ENCODE measurements around the gene SPG7. TPM values are rescaled to one million over a fixed set of nuclear protein-coding genes. Genes with fewer than 3 reads are reported as not detected.

Gene SPG7
- total RNA-seq, 1 donor from 2014 or later, result 98.8 TPM

GRCh38 chr16:89489040-89489897 is 18.9 kb upstream of the SPG7 start:
- Histone ChIP-seq H3K9me3 (no peaks in the 10 kb centered on the region), H3K27ac (peak overlapping the region; percentile 97), H3K36me3 (no peaks in the 10 kb centered on the region), H3K27me3 (ENCODE audit: low read depth) (no peaks in the 10 kb centered on the region), H3K4me3 (peak overlapping the region; percentile 79), H3K4me1 (peaks cover 62% of the 10 kb centered on the region)
- peak; percentile 34 for TF ChIP-seq CTCF (IDR thresholded peaks at IDR 0.05)
- ATAC-seq (peak; percentile 55 to 80), DNase-seq (peak; percentile 91)
- intact Hi-C loops (cut with DNase I), result no loop called here

- intact Hi-C loops (cut with DNase I), result no loop called here
- Histone ChIP-seq H3K9me3 (no peaks in the 10 kb centered on the region), H3K27ac (peak overlapping the region; percentile 97), H3K4me3 (peak overlapping the region; percentile 79), H3K4me1 (peaks cover 55% of the 10 kb centered on the region), H3K27me3 (ENCODE audit: low read depth) (no peaks in the 10 kb centered on the region), H3K36me3 (no peaks in the 10 kb centered on the region)
- ATAC-seq, result no peak
- TF ChIP-seq CTCF (IDR thresholded peaks at IDR 0.05), result no peak
- DNase-seq, result peak; percentile 52
These were observed 18.2 kb upstream of the SPG7 start for GRCh38 chr16:89489898-89490438.

GRCh38 chr16:89490439-89491237 is 17.6 kb upstream of the SPG7 start, which contains the start of gene ANKRD11:
Gene ANKRD11 (minus strand): TSS chr16:89490561. CDS start chr16:89317019, 173,542 bp downstream.
- H3K9me3 ChIP-seq, result no peaks in the 10 kb centered on the region

GRCh38 chr16:89491238-89491869 is 16.8 kb upstream of the SPG7 start:
- ATAC-seq, result no peak

More at GRCh38 chr16:89490439-89491237, 17.6 kb upstream of the SPG7 start, which contains the start of gene ANKRD11:
- no peak for TF ChIP-seq CTCF (IDR thresholded peaks at IDR 0.05)
- ATAC-seq, result peak; percentile 98
- Histone ChIP-seq H3K4me3 (peak within 1 kb of the TSS; percentile 79), H3K4me1 (peaks cover 49% of the 10 kb centered on the region), H3K27ac (peak within 1 kb of the TSS; percentile 97), H3K36me3 (no peaks in the 10 kb centered on the region), H3K27me3 (ENCODE audit: low read depth) (no peaks in the 10 kb centered on the region)
- peak; percentile 100 for DNase-seq
- intact Hi-C loops (cut with DNase I), result no loop called here

More at GRCh38 chr16:89491238-89491869, 16.8 kb upstream of the SPG7 start:
- Histone ChIP-seq H3K4me1 (peaks cover 41% of the 10 kb centered on the region), H3K27me3 (ENCODE audit: low read depth) (no peaks in the 10 kb centered on the region), H3K9me3 (no peaks in the 10 kb centered on the region), H3K4me3 (peak overlapping the region; percentile 79), H3K27ac (peak overlapping the region; percentile 97), H3K36me3 (no peaks in the 10 kb centered on the region)
- TF ChIP-seq CTCF (IDR thresholded peaks at IDR 0.05), result no peak
- DNase-seq, result no peak
- intact Hi-C loops (cut with DNase I), result no loop called here
